Liver (tissue), 9 donors: ENCODE measurements around the gene DHX32. TPM values are rescaled to one million over a fixed set of nuclear protein-coding genes. Genes with fewer than 3 reads are reported as not detected.

Source experiments
- DNase-seq: peaks from one replicate; pipeline ENCODE4 v3.0.0-alpha.2; 2017; ENCODE audit warnings: low spot score
- H3K27ac ChIP-seq, 2 donors: one replicate each; pipeline ENCODE4 v1.7.0; 2013; ENCODE audit warnings: inconsistent platforms in 2 of 2, low read length in 2 of 2, control low read depth in 1 of 2, low read depth in 1 of 2, mild to moderate bottlenecking in 1 of 2
- H3K27me3 ChIP-seq, 4 donors: one replicate each; pipeline versions ENCODE4 v1.6.1 to v1.7.0; 2013; ENCODE audit warnings: low read length in 3 of 4, inconsistent platforms in 1 of 4, mild to moderate bottlenecking in 1 of 4, moderate library complexity in 1 of 4; ENCODE audit not compliant: control insufficient read depth in 4 of 4, insufficient read depth in 4 of 4
- H3K36me3 ChIP-seq, 4 donors: one replicate each; pipeline versions ENCODE4 v1.6.1 to v1.7.0; 2013; ENCODE audit warnings: low read length in 3 of 4, mild to moderate bottlenecking in 3 of 4, low read depth in 1 of 4, moderate library complexity in 1 of 4; ENCODE audit not compliant: control insufficient read depth in 4 of 4, insufficient read depth in 3 of 4
- H3K4me1 ChIP-seq, 4 donors: one replicate each; pipeline versions ENCODE4 v1.6.1 to v1.7.0; 2013; ENCODE audit warnings: low read length in 3 of 4, mild to moderate bottlenecking in 3 of 4, moderate library complexity in 1 of 4; ENCODE audit not compliant: control insufficient read depth in 4 of 4, insufficient read depth in 4 of 4
- H3K4me3 ChIP-seq, 3 donors: one replicate each; pipeline versions ENCODE4 v1.6.1 to v1.7.0; 2013; ENCODE audit warnings: low read length in 3 of 3, control low read depth in 1 of 3, low read depth in 1 of 3, mild to moderate bottlenecking in 1 of 3
- H3K9ac ChIP-seq, 2 donors: one replicate each; pipeline ENCODE4 v1.7.0; 2013; ENCODE audit warnings: low read length in 2 of 2, mild to moderate bottlenecking in 2 of 2, moderate library complexity in 2 of 2, control low read depth in 1 of 2, low read depth in 1 of 2
- H3K9me3 ChIP-seq, 4 donors: one replicate each; pipeline versions ENCODE4 v1.6.1 to v1.7.0; 2013; ENCODE audit warnings: low read length in 3 of 4; ENCODE audit not compliant: control insufficient read depth in 4 of 4
- CTCF ChIP-seq: fragments of 150-350 bp; IDR thresholded peaks from 2 replicates; pipeline ENCODE4 v1.5.1; 2017; ENCODE audit warnings: improper control_type of control experiment, low read depth, low read length; ENCODE audit not compliant: missing input control
- FOXA1 ChIP-seq: IDR thresholded peaks from 2 replicates; pipeline ENCODE4 v1.6.1; 2016; ENCODE audit warnings: antibody characterized with exemption
- NR2F2 ChIP-seq: IDR thresholded peaks from 2 replicates; pipeline ENCODE4 v1.6.1; 2016; ENCODE audit warnings: antibody characterized with exemption
- RAD21 ChIP-seq, 2 donors: IDR thresholded peaks; 2 replicates each; pipeline ENCODE4 v1.6.1; 2016; ENCODE audit warnings: antibody characterized with exemption in 2 of 2, mild to moderate bottlenecking in 2 of 2
- RXRA ChIP-seq, 2 donors: IDR thresholded peaks; 2 replicates each; pipeline ENCODE4 v1.6.1; 2017 to 2018; ENCODE audit warnings: antibody characterized with exemption in 2 of 2, mild to moderate bottlenecking in 1 of 2
- SP1 ChIP-seq: IDR thresholded peaks from 2 replicates; pipeline ENCODE4 v1.6.1; 2018; ENCODE audit warnings: antibody characterized with exemption, mild to moderate bottlenecking
- TAF1 ChIP-seq: conservative IDR thresholded peaks from 2 replicates; pipeline ENCODE4 v1.6.1; 2016; ENCODE audit warnings: antibody characterized with exemption, mild to moderate bottlenecking
- YY1 ChIP-seq: IDR thresholded peaks from 2 replicates; pipeline ENCODE4 v1.6.1; 2016; ENCODE audit warnings: antibody characterized with exemption, mild to moderate bottlenecking
- ZBTB33 ChIP-seq: IDR thresholded peaks from 2 replicates; pipeline ENCODE4 v1.6.1; 2016; ENCODE audit warnings: antibody characterized with exemption
- WGBS: extraction: QIAGEN DNeasy Blood & Tissue Kit; methylation state at CpG from one replicate; pipeline ENCODE4 v1.1.7; 2013; 5-methylcytosine and 5-hydroxymethylcytosine counted together
- polyA plus RNA-seq, 2 donors: library from polyadenylated mRNA; stranded (reverse) in 1 of 2; unstranded in 1 of 2; fragments of 200-250 nt in 1 of 2; fragments of >200 nt in 1 of 2; fragmentation: Nextera tagmentation in 1 of 2; extraction: Ambion mirVana in 1 of 2; gene quantifications; one replicate each; pipeline versions ENCODE4 v1.2.1 to v1.2.3, GENCODE V29; 2013 to 2015
- total RNA-seq, 2 donors: library from RNA; depleted of rRNA; stranded (reverse); fragments of >200 nt; gene quantifications; one replicate each; pipeline ENCODE4 v1.2.3, GENCODE V29; 2014
- donor health status: healthy.
- donor health status: healthy.
- donor health status: healthy.
- donor health status: healthy.
- donor health status: healthy.

DHX32 gene
- total and polyA plus RNA-seq, 4 donors = 8.3 to 20.2 (median 10.2) TPM

- WGBS = 89% methylated on average over 1 of the region's 1 CpG
- peaks cover 3 to 42% (median 40%) of the 10 kb centered on the region in 4 donors for H3K4me1 ChIP-seq
Measured at GRCh38 chr10:125824736-125825135, 56.4 kb downstream of the DHX32 start.

DNA sequence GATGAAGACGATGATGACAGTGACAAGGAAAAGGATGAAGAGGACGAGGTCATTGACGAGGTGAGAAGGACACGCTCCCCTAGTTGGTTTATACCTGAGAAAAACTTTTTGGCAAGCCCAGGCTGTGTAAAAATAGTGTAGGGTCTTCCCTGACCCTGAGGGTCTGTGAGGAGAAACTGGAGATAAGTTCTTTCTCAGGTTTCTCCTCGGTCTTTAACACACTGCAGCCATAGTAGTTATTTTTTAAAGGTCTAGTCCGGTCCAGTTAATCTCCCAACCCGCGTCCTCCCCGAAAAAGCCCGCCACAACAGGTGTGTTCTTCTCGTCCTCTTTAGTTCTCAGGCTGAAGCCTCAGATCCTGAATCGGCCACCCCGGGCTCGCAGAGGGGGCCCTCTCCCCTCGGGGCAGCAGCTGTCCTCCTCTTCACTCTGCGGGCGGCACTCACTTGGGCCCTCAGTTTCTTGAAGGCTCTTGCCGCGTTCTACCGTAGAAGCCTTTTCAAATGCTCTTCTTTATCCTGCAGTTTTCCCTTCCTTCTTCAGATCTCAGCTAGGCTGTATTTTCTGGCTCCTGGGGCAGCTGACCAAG lies 57.3 kb downstream of the DHX32 start:
- Histone ChIP-seq H3K9me3 (no peaks in the 10 kb centered on the region), H3K4me3 (peak overlapping the region; percentile 78 to 100 (median 97)), H3K27me3 (no peaks in the 10 kb centered on the region), H3K36me3 (peaks cover 4 to 15% (median 14%) of the 10 kb centered on the region in 4 donors), H3K27ac (peak overlapping the region; percentile 82 to 91), H3K9ac (peak overlapping the region; percentile 61 to 65), H3K4me1 (peaks cover 3 to 42% (median 40%) of the 10 kb centered on the region in 4 donors)
- DNase-seq = no peak
- WGBS = under 1% methylated on average over 20 of the region's 20 CpGs
- TF ChIP-seq YY1 (peak; percentile 55), NR2F2 (no peak), SP1 (no peak), FOXA1 (no peak), CTCF (no peak), ZBTB33 (no peak), RAD21 (IDR thresholded peaks at IDR 0.05) (no peak), TAF1 (no peak)

More at GRCh38 chr10:125824736-125825135, 56.4 kb downstream of the DHX32 start:
- Histone ChIP-seq H3K27ac (no peak overlapping the region), H3K36me3 (peaks cover 6 to 24% (median 22%) of the 10 kb centered on the region in 4 donors), H3K9me3 (no peaks in the 10 kb centered on the region), H3K27me3 (no peaks in the 10 kb centered on the region), H3K9ac (peak overlapping the region in 1 of 2 donors; percentile 61), H3K4me3 (peak overlapping the region in 2 of 3 donors; percentile 78 to 97)
- DNase-seq = no peak
- TF ChIP-seq CTCF (no peak), YY1 (no peak), RXRA (IDR thresholded peaks at IDR 0.05) (no peak)
